Epithelial cell of esophagus (primary cell): ENCODE measurements around the gene FBP1.

Source experiments
- DNase-seq: peaks from one replicate; pipeline ENCODE4 v3.0.0; 2010; ENCODE audit warnings: low read depth
- H3K4me3 ChIP-seq: 2 replicates; pipeline ENCODE4 v1.5.1; 2011; ENCODE audit warnings: mild to moderate bottlenecking, low read length, control low read depth
- CTCF ChIP-seq: IDR thresholded peaks from 2 replicates; pipeline ENCODE4 v1.5.1; 2011; ENCODE audit warnings: low read depth, mild to moderate bottlenecking, low read length, control low read depth, inconsistent platforms; ENCODE audit not compliant: insufficient read depth; ENCODE audit errors: missing control alignments

Gene FBP1

GRCh38 chr9:94607423-94607691 is 32.0 kb downstream of the FBP1 start:
- TF ChIP-seq CTCF, result no peak
- no peak overlapping the region for H3K4me3 ChIP-seq
- no peak for DNase-seq

GRCh38 chr9:94606646-94607422 is 32.5 kb downstream of the FBP1 start:
- TF ChIP-seq CTCF, result no peak
- H3K4me3 ChIP-seq, result no peak overlapping the region
- no peak for DNase-seq

GRCh38 chr9:94603259-94604160 is 35.8 kb downstream of the FBP1 start:
- no peak overlapping the region for H3K4me3 ChIP-seq
- peak; percentile 79 for TF ChIP-seq CTCF
- DNase-seq, result peak; percentile 73

- DNase-seq, result no peak
- no peak overlapping the region for H3K4me3 ChIP-seq
- no peak for TF ChIP-seq CTCF
These were observed 36.7 kb downstream of the FBP1 start for GRCh38 chr9:94602666-94603065.

- TF ChIP-seq CTCF, result no peak
- H3K4me3 ChIP-seq, result no peak overlapping the region
- no peak for DNase-seq
These were observed 38.6 kb downstream of the FBP1 start for GRCh38 chr9:94600715-94601114.

- H3K4me3 ChIP-seq, result no peak overlapping the region
- no peak for TF ChIP-seq CTCF
- no peak for DNase-seq
These were observed 39.1 kb downstream of the FBP1 start for GRCh38 chr9:94600258-94600657.
